ENCODE measurements around the gene KCNMB2.
"Not testable (repeated sequence)": the region's sequence is repeated elsewhere in the genome, so short reads cannot be mapped to it uniquely, and the experiment has no call there.

KCNMB2 gene

DNA sequence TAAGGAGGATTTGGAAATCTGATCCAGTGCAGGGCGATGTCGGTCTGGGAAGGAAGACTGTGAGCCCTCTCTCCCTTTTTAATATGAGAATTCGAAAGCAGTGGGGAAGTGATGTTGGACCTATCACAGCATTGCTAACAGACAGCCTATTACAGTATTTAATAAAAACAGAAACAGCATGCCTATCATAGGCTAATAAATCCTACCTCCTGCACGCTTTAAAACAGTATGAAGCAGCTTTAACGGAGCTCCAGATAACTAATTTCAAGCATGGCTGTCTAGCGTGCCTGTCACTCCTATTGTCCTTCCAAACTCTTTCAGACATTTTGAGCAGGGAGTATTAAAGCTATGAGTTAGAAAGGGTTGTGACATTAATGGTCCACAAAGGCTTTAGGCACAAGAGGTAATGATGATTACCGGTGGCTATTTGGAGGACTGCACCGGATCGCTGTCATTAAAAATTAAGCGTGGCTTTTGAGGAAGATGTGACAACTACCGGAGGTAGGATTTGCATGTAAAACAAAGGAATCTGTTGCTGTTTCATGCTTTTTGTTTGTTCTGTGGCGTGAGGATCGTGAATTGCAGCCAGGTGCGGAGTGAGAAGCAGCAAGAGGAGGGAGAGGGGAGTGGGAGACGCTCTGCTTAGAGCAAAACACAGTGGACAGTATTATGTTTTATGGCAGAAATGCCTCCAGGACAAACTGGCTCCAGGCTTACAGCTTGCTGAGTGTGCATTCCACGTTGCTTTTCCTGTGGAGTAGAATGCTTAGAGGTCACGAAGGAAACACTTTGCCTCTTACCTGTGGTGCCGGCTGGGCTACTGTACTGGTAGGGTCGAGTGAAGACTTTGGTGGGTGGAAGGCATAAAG, at the start of gene KCNMB2:
Gene KCNMB2, plus strand, starts transcription at position 226 of the 869 bp plus-strand sequence.
- DNase-seq = no peak

DNA sequence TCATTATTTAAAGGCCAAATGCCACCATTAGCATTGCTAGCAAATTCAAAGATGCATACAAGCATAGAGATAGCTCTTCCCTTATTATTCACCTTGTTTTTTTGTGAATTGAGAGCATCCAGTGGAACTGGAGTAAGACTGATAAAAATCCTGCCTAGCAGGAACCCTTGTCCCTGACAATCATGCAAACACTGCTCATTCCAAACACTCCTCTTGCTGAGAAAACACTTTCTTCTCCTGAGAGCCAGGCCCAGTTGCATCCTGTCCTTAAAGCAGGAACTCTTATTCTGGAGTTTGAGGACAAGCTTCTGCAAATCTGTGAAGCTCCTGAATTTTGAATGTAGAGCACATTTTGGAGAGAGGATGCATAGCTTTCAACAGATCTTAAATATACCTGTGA, 49.3 kb upstream of the KCNMB2 start:
- no peak for DNase-seq

DNA sequence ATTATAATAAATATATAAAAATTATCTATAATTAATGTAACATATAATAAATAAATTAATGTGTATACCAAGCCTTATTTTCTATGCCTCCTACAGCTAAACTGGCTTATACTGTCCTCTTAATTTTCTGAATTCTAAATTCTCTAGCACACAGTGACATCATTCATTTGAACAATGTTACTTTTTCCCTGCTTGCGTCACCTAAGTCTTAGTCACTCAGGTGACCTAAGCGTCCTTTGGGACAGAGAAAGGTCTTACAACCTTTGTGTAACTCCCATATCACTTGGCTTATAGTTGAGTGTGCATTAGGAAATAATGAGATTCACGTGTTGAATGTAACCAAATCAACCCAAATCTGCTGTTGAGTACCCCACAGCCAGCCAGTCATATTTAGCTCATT, 48.5 kb upstream of the KCNMB2 start:
- DNase-seq = no peak

DNA sequence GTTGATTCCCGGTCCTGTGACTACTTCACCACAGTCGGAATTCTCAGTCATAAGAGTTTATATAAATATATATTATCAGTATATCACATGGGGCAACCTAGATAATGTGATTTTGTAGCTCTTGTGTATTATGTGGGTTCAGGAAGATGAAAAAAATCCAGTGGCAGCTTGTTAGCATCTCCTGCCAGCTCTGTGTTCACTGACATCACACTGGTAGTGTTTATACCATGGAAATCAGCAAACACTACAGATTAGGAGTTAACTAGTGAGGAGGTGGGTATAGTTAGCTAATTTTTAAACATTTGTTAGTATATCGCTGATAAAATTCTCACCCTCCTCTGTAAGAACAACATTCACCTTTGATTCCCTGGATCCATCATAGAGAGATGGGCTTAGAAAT, 44.5 kb upstream of the KCNMB2 start:
- DNase-seq = no peak

DNA sequence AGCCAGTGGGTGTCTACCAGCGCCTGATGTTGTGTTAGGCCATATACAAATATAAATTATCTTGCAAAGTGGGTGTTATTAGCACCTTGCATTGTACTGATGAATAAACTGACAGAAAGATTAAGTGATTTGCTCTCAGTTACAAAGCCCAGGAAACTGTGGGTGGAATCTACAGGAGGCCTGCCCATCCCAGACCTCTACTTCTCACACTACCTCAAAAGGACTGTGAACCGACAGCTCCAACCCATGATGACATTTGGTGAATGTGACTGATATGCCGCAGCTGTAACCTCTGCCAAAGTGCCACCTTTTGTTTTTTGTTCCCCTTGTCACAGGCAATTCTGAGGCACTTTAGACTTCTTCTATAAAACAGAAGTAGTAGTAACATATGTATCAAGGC, 43.7 kb upstream of the KCNMB2 start:
- no peak for DNase-seq

DNA sequence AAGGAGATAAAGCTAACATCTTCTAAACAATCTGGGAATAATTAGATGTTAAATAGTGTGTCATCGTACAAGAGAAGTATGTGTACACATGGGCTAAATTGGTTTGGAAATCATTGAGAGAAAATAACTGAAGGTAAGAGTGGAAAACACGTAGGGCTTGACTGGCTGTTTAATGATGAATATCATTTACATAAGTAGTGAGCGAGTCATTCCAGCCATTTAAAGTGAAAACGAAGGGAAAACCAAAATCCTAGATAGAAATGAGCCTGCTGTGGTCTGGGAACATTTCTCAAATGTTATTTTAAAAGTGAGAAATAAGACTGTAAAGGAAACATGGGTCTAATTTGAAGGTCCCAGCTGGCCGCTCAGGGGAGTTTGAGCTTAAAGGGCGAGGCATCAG, 41.9 kb upstream of the KCNMB2 start:
- no peak for DNase-seq

DNA sequence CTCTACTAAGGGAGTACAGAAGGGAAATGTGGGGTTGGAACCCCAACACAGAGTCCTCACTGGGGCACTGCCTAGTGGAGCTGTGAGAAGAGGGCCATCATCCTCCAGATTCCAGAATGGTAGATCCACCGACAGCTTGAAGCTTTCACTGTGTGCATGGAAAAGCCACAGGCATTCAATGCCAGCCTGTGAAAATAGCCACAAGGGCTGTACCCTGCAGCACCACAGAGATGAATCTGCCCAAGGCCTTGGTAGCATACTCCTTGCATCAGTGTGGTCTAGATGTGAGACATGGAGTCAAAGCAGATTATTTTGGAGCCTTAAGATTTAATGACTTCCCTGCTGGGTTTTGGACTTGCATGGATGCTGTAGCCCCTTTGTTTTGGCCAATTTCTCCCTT, 39.3 kb upstream of the KCNMB2 start:
- no peak for DNase-seq

DNA sequence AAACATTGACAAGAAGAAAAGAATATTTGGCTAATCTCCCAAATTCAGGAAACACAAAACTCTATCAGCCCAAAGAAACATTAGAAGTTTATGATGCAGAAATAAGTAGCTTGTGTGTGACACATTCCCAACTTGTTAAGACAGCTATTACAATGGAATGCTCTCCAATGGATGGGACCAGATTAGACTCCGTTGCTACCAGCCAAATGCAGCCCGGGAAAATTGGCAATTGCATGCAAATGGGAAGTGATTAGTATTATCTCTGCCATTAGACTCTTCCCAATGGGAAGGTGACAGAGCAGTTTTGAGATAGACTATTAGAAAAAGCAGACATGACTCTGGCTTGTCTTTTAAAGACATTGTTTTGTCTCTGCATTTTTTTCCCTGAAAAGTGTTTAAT, 37.4 kb upstream of the KCNMB2 start:
- DNase-seq = no peak

DNA sequence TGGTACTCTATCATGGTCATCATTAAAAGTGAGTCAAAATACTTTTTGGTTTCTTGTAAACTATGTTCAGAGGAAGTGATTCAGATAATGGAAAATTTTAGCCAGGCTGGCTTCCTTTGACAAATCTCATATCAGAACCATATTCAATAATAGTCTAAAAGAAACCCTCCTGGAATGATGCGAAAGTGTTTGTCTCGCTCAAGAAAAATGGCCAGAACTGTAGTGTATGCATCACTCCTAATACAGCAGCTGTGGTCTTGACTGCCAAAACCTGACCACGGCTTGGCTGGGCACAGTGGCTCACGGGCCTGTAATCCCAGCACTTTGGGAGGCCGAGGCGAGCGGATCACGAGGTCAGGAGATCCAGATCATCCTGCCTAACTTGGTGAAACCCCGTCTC, 35.6 kb upstream of the KCNMB2 start:
- DNase-seq = no peak

DNA sequence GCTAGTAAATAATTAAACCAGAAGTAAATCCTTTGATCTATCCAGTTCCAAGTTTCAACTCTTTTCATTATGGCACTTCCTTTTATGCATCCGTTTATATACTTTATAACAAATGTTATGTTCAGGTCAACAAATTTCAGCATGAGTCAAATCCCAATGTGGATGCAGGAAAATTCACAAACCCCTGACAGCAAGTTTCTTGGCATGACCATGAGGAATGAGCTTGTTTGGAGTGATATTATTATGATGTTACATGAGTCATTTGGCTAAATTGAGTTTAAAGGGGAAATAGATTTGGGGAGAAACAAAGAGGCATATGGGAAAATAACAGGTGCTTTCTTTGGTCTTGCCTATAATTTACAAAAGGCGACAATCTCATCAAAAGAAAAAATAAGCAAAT, 32.1 kb upstream of the KCNMB2 start:
- no peak for DNase-seq

DNA sequence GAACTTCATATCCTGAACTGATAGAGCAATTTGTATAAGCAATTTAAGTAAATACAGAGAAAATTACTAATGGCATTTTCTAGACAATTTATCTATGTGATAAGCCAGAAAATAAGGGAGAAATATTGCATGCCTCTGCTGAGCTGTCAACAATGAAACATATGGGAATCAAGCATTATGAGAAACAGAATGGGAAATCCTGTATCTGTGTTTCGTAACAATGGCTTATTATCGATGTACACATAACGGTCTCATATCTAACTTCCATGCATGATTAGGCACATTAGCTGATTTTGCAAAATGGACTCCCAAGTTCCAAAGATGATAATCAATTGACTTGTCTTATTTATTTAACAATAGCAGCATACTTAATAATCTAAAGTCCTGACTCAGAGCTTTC, 30.4 kb upstream of the KCNMB2 start:
- no peak for DNase-seq

DNA sequence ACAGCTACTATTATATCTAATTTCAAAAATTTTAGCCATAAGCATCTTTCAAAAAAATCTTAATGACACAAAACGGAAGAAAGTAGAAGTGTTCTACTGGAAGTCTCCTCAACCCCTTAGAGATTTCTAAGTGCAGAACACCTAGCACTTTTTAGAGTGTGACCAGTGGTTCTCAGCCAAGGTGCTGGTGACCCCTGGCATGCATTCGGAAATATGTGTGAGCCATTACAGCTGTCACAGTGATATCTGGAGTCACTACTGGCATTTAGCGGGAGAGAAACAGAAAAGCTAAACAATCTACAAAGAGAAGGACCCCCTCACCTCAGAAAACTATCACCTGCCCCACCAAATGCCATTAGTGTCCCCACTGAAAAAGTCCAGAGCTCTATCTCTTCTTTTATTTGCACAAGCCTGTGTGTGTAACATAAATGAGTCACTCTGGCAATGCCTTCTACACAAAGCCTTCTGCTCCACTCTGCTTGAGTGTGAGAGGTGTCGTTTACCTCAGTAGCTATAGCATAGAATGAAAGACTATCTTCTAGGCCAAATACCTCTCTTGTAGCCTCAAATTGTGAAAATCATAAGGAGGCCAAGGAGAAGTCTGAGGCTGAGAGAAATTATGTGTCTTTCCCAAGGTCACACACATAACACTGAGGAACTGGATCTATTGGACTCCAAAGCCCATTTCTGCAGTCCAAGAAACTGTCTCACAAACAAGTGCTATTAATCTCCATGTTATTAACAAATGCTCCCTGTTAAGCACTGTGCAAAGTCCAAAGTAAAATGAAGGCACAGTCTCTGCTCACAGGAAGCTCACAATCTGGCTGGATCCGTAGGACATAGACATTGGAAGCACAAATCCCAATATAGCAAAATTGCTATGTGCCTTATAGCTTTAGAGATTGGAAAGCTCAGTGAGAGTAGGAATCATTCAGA, 28.5 kb upstream of the KCNMB2 start:
- no peak for DNase-seq

DNA sequence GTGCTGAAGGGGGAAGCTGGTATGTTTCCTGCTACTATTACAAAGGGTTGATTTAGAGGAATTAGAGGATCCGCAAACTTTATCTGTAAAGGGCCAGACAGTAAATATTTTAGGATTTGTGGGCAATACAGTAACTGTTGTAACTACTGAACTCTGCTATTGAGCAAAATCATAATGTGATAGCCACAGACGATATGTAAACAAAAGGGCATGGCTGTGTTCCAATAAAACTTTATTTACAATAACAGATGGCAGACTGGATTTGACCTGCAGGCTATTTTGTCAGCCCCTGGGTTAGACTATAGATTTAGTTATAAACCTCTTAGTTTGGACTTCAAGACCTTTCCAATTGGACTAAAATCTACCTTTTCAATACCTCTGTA, 27.8 kb upstream of the KCNMB2 start:
- no peak for DNase-seq

DNA sequence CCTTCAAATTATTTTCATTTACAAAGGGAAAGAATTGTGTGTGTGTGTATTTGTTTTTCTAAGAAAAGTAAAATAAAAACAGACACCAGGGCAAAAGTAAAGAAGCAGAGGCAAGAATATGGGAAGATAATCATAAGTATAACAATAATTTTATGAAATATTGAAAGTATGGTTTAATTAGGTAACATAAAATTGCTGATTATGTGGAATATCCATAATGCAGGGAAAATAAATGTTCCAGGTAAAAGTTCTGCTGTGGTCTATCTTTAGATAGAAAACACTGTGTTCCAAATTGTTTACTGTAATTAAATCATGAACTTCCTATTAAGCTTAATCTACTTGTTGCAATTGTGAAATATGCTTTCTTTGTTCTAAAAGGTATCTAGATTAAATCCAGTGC, 25.7 kb upstream of the KCNMB2 start:
- DNase-seq = no peak

DNA sequence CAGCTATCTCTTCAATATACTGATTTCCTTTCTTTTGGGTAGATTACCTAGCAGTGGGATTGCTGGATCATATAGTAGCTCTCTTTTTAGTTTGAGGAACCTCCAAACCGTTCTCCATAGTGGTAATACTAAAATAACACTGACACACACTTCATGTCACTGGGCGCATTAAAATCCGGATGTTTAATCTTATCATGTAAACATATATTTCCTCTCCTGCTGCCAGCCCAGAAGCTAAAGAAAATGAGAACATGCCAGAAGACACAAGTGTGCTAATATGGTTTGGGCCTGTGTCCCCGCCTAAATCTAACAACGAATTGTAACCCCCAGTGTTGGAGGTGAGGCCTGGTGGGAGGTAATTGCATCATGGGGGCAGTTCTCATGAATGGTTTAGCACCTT, 23.6 kb upstream of the KCNMB2 start:
- no peak for DNase-seq

DNA sequence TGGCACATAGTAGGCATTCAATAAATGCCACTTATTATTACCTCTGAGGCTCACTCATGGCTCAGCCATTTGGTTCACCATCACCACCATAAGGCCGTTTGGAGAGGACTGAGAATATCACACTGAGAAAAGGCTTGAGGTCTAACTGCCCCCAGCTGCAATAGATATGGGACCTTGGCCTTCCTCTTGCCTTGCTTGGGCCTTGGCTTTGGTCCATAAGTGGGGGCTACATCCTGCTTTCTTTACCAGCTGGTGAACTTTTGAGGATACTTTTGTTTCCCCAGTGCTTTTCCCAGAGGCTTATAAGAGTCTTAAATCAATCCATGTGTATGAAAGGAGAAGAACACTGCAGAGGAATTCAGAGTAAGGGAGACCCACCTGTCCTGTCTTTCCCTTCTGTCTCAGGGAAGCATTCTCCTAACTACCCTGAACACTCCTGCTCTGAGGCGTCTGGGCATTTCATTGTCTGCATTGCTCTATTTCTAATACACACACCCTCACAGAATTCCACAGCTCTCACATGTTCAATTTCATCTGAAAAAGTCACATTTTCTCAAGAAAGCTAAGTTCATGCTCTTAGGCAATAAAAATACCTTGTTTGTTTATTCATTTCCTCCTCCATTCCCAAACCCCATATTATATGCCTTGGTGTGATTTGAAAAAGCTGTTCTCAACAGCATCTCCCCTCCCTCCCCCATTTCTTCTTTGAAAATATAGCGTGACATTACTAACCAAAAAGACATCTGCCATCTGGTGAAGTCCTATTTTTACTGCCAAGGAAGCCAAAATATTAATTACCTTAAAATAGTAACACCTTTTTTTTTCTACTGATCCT, 22.5 kb upstream of the KCNMB2 start:
- DNase-seq = no peak

DNA sequence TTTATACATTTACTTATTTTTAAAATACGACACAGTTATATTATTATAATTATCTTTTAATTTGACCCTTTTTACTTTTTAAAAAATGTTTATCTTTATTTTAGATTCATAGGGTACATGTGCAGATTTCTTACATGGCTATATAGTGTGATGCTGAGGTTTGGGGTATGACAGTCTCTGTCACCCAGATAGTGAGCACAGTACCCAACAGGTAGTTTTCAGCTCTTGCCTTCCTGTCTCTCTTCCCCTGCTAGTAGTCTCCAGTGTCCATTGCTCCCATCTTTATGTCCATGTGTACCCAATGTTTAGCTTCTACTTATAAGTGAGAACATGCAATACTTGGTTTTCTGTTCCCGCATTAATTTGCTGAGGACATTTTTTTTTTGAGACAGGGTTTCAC, 21.8 kb upstream of the KCNMB2 start:
- DNase-seq = no peak

DNA sequence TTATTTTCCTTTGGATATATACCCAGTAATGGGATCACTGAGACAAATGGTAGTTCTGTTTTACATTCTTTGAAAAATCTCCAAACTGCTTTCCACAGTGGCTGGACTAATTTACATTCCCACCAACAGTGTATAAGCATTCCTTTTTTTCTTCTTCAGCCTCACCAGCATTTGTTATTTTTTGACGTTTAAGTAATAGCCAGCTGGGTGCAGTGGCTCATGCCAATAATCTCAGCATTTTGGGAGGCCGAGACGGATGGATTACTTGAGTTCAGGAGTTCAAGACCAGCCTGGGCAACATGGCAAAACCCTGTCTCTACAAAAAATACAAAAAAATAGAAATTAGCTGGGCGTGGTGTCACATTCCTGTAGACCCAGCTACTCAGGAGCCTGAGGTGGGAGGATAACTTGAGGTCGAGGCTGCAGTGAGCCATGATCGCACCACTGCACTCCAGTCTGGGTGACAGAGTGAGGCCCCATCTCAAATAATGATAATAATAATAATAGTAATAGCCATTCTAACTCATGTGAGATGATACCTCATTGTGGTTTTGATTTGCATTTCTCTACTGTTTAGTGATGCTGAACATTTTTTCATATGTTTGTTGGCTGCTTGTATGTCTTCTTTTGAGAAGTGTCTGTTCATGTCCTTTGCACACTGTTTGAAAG, 21.0 kb upstream of the KCNMB2 start:
- DNase-seq = not testable (repeated sequence)

DNA sequence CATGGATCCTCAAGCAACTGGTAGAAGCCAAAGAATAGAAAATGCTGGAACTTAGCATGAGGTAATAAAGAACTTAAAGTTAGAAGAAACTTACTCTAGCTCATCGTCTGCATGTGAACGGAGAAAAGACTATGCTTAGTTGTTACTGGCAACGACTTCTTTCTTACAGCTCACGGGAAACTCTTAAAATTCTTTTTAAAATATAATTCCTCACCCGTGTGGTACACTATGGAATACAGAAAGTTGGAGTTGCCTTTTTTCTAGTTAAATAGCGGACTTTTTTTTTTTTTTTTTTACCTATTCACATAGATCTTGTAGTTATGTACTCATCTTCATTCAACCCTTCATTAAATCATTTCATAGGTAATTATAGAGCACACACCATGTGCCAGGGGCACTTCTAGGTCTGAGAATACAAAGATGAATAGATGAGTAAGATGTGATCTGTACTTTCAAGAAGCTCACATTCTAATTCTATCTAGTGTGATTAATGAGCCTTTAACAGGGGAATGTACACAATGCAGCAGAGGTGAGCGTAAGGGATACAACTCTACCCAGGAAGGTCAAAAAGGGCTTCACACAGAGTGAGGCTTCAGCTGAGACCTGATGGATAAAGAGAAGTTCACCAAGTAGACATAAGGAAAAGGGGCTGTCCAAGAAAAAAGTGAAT, 18.4 kb upstream of the KCNMB2 start:
- no peak for DNase-seq

DNA sequence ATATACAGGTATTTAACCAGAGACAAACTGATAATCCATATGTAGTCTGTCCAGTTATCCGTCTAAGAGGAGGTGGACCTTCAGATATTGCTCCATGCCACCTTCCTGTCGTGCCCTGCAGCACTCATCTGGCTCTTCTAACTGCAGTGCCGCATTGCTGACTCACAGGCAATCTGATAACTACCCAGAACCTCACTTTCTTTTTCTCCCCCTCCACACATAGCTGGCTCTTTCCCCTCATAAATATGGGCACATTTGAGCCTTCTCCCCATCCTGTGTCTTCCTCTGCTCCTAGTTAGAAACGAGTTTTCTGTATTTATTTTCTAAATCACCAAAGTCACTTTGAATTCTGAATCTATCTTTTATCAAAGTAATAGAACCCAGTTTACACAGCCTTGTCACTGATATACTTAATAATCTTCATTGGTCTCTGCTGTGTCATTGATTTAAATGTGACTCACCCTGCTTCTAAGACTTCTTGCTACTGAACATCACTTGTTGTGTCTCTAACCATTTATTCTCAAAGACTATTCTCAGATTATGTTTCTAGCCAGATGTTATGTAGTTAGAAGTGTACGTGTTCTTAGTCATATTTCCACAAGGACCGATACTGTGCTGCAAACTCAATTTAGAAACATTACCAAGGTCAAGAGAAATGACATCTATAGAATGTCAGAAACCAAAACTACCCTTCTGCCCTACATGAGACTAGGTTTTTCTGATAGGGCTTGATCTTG, 17.4 kb upstream of the KCNMB2 start:
- no peak for DNase-seq

DNA sequence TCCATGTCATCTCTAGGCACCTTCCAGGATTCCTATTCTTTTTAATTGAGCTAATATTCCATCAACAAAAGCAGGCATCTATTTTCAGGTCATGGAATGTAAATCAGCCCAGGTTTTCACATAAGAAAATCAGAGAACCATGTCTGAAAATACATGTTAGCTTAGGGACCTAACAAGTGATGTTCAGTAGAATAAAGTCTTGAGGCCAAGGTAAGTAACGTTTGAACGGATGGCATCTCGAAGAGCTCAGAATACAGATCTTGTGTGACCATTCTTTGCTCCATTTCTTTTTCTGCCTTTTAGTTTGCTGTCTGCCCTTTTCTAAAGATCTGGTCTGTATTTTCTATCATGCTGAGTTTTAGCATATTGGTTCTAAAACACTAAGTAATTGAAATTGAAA, 16.5 kb upstream of the KCNMB2 start:
- no peak for DNase-seq
